GM20000 (cell line): ENCODE results near the gene GPC3.
"Not testable (repeated sequence)": the region's sequence is repeated elsewhere in the genome, so short reads cannot be mapped to it uniquely, and the experiment has no call there.

ENCODE experiments used
- DNase-seq: peaks from one replicate; pipeline ENCODE4 v3.0.0; 2012; ENCODE audit warnings: low spot score
- TF ChIP-seq, protein P1 (sequence below): IDR thresholded peaks from 2 replicates; pipeline ENCODE4 v1.5.1; 2012; ENCODE audit warnings: mild to moderate bottlenecking, control low read depth; ENCODE audit errors: extremely low read depth, missing control alignments

Gene GPC3

DNA sequence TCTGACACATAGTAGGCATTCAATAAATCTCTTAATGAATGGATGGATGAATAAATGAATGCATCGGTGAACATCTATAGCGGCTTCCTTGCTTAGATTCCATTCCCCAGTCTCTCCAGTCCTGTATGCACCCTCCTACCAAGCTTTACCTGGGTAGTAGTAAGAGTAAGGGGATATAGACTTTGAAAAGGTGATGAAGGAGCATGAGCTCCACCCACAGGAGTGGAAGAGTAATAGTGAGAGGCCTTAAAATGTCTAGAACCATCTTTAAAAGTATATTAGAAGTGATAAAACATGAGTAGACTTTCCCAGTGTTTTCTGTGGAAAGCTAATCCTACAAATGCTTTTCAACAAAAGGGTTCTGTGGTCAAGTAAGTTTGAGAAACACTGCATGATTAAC lies 35.5 kb upstream of the GPC3 start:
- TF ChIP-seq, protein P1, sequence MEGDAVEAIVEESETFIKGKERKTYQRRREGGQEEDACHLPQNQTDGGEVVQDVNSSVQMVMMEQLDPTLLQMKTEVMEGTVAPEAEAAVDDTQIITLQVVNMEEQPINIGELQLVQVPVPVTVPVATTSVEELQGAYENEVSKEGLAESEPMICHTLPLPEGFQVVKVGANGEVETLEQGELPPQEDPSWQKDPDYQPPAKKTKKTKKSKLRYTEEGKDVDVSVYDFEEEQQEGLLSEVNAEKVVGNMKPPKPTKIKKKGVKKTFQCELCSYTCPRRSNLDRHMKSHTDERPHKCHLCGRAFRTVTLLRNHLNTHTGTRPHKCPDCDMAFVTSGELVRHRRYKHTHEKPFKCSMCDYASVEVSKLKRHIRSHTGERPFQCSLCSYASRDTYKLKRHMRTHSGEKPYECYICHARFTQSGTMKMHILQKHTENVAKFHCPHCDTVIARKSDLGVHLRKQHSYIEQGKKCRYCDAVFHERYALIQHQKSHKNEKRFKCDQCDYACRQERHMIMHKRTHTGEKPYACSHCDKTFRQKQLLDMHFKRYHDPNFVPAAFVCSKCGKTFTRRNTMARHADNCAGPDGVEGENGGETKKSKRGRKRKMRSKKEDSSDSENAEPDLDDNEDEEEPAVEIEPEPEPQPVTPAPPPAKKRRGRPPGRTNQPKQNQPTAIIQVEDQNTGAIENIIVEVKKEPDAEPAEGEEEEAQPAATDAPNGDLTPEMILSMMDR, result no peak
- no peak for DNase-seq

DNA sequence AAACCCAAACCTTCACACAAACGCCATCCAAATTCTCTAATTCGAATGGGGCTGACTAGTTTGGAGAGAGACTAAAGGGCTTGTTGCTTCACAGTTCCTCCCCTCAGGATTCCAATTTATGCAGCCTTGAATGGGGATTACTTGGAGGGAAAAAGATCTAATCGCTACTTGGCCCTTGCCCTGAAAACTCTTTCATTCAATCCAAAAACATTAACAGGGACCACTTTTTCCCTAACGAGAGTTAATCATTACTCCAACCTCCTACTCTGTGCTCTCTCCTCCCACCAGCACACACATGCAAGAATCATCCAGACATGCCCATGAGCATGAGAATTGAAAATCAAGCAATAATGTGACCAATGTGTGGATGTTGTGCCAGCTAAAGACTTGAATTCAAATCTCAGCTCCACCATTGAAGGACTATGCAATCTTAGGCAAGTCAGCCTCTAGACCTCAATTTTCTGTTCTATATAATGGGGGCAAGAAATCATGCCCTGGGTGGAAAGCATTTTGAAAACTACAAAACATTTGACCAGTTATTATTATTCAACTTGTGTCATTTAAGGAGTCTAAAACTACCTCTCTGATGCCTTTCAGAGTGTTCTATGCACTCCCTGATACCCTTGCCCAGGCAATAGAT lies 34.3 kb upstream of the GPC3 start:
- TF ChIP-seq, protein P1, result no peak
- DNase-seq, result no peak

DNA sequence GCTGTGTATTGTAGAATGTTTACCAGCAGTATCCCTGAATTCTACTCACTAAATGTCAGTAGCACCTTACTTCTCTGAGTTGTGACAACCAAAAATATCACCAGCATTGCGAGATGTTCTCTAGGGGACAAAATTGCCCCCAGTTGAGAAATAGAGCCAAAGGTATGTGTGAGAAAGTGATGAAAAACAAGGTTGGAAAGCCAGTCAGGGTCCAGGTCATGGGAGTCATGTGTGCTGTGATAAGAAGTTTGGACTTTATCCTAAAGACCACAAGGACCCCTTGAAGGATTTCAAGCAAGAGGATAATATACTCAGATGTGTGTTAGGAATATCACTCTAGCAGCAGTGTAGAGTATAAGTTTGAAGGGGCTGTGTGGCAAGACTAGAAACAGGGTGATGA lies 30.9 kb upstream of the GPC3 start:
- not testable (repeated sequence) for DNase-seq

DNA sequence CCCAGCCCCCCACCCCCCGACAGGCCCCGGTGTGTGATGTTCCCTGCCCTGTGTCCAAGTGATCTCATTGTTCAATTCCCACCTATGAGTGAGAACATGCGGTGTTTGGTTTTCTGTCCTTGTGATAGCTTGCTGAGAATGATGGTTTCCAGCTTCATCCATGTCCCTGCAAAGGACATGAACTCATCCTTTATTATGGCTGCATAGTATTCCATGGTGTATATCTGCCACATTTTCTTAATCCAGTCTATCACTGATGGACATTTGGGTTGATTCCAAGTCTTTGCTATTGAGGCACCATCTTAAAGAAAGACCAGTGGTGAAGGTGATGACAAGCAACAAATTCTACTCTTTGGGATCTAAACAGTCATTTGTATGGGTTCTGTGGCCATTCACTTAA lies 30.1 kb upstream of the GPC3 start:
- DNase-seq, result not testable (repeated sequence)

DNA sequence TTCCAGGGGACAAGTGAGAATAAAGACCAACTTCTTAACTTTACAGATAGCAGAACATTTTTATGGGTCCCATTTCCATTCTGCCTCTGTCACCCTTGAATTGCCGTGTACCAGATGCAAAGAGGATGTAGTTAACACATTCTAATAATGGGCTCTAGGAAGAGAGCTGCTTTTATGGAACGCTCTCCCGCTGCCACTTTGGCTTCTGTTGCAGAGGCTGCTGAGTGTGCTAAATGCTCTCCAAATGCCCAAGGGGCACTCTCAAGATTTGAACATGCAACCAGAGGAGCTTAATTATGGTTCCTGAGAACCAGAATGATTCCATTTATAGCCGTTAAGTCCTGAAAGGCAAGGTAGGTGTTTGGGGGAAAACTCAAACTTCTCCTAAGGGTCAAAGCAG lies 28.1 kb upstream of the GPC3 start:
- TF ChIP-seq, protein P1, result no peak
- DNase-seq, result no peak

DNA sequence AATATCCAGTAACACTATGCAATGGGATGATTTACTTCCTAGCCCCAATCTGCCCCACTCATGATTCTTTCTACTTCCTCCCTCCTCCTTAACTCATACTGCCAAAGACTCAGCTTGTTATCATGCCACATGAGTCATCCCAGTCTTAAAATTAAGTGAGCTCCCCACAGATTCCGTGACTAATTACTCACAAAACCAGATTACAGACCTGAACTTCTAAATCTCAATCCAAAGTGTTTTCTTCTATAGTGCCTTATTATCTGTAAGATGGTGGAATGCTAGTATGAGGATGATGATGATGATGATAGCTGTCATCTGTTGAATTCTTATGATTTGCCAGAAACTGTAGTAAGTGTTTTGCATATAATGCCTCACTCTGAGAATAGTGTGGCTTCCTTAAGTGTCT lies 27.7 kb upstream of the GPC3 start:
- TF ChIP-seq, protein P1, result no peak
- DNase-seq, result no peak

DNA sequence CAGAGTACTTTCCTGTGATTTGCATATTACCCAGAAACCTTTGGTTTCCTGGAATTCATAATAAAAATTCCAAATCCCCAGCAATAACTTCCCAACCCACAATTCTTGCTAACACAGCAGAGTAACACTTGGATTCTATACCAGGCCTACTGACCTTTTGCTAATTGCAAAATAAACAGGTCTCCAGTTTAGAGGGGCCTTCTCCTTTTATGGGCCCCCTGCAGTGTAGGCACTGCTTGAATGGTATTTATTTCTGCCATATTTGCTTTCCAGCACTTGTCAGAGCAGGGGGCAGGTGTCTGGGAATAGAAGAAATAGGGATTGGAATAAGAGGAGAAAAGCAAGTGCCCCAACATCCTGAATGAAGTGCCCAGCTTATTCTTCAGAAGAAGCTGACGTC lies 25.3 kb upstream of the GPC3 start:
- TF ChIP-seq, protein P1, result no peak
- DNase-seq, result no peak

DNA sequence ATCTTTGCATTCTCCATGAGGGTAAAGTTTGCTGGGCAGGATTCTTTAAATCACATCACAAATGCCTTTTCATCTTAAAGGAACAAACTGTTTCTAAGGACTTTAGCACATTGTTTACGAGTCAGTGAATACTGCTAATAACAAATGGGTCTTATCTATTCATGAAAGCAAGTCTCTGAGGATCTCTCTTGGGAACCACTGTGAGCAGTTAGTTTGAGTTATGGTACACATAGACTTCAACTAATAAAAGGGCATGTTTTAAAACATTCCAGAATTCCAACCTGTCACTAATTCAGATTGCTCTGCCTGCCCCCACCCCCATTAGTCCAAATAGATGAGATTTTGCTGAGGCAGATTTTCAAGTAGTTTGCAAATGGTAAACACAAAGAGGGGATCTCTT lies 22.3 kb upstream of the GPC3 start:
- no peak for DNase-seq
- TF ChIP-seq, protein P1, result no peak
